Mesenchymal stem cell (in vitro differentiated cells and primary cell): Measurements from ENCODE around the gene PAN3. TPM values are rescaled to one million over a fixed set of nuclear protein-coding genes. Genes with fewer than 3 reads are reported as not detected.

Experiments used
- DNase-seq: peaks from one replicate; pipeline ENCODE4 v3.0.0-alpha.2; 2013
- H2AFZ ChIP-seq: one replicate; pipeline ENCODE4 v1.6.1; 2013; ENCODE audit warnings: low read depth, mild to moderate bottlenecking, control low read depth, inconsistent platforms, low read length, moderate library complexity
- H2AK5ac ChIP-seq: 2 replicates; pipeline ENCODE4 v1.6.1; 2013; ENCODE audit warnings: low read length, moderate library complexity, mild to moderate bottlenecking, inconsistent platforms; ENCODE audit not compliant: severe bottlenecking
- H2BK120ac ChIP-seq: one replicate; pipeline ENCODE4 v1.6.1; 2013; ENCODE audit warnings: low read depth, mild to moderate bottlenecking, inconsistent platforms, low read length, moderate library complexity
- H2BK12ac ChIP-seq, 2 experiments: one replicate each; pipeline ENCODE4 v1.6.1; 2013; ENCODE audit warnings: inconsistent platforms in 2 of 2, low read length in 2 of 2, mild to moderate bottlenecking in 2 of 2, moderate library complexity in 2 of 2, control low read depth in 1 of 2
- H2BK15ac ChIP-seq: one replicate; pipeline ENCODE4 v1.6.1; 2013; ENCODE audit warnings: mild to moderate bottlenecking, low read depth, inconsistent platforms; ENCODE audit not compliant: poor library complexity, severe bottlenecking
- H2BK5ac ChIP-seq: 2 replicates; pipeline ENCODE4 v1.6.1; 2013; ENCODE audit warnings: low read depth, mild to moderate bottlenecking, low read length, control low read depth, inconsistent platforms; ENCODE audit not compliant: poor library complexity, severe bottlenecking
- H3K14ac ChIP-seq, 2 experiments: one replicate each; pipeline ENCODE4 v1.6.1; 2013; ENCODE audit warnings: inconsistent platforms in 2 of 2, low read length in 2 of 2, control low read depth in 1 of 2, mild to moderate bottlenecking in 1 of 2, moderate library complexity in 1 of 2
- H3K18ac ChIP-seq, 2 experiments: one replicate each; pipeline ENCODE4 v1.6.1; 2013; ENCODE audit warnings: inconsistent platforms in 2 of 2, low read length in 2 of 2, control low read depth in 1 of 2, low read depth in 1 of 2, mild to moderate bottlenecking in 1 of 2
- H3K23ac ChIP-seq, 2 experiments: one replicate each; pipeline ENCODE4 v1.6.1; 2013; ENCODE audit warnings: inconsistent platforms in 2 of 2, low read length in 2 of 2, mild to moderate bottlenecking in 2 of 2, moderate library complexity in 2 of 2, control low read depth in 1 of 2
- H3K27ac ChIP-seq: 2 replicates; pipeline ENCODE4 v1.5.1; 2013; ENCODE audit warnings: mild to moderate bottlenecking, moderate library complexity, low read length, control low read depth, inconsistent platforms; ENCODE audit not compliant: poor library complexity, severe bottlenecking
- H3K27me3 ChIP-seq, 2 experiments: 2 replicates each; pipeline versions ENCODE4 v1.6.1 to v1.7.0; 2013; ENCODE audit warnings: low read length in 2 of 2, mild to moderate bottlenecking in 2 of 2, moderate library complexity in 2 of 2, control low read depth in 1 of 2, inconsistent platforms in 1 of 2; ENCODE audit not compliant: control insufficient read depth in 1 of 2, insufficient read depth in 1 of 2
- H3K36me3 ChIP-seq, 2 experiments: 2 replicates each; pipeline versions ENCODE4 v1.6.1 to v1.7.0; 2013; ENCODE audit warnings: low read length in 2 of 2, control low read depth in 1 of 2, inconsistent platforms in 1 of 2, low read depth in 1 of 2, mild to moderate bottlenecking in 1 of 2; ENCODE audit not compliant: insufficient read depth in 2 of 2, control insufficient read depth in 1 of 2
- H3K4ac ChIP-seq, 2 experiments: one replicate each; pipeline ENCODE4 v1.6.1; 2013; ENCODE audit warnings: inconsistent platforms in 2 of 2, low read length in 2 of 2, mild to moderate bottlenecking in 2 of 2, moderate library complexity in 2 of 2, control low read depth in 1 of 2, low read depth in 1 of 2
- H3K4me1 ChIP-seq: 2 replicates; pipeline ENCODE4 v1.6.1; 2013; ENCODE audit warnings: low read depth, low read length, control low read depth; ENCODE audit not compliant: control insufficient read depth, insufficient read depth
- H3K4me2 ChIP-seq: 2 replicates; pipeline ENCODE4 v1.6.1; 2013; ENCODE audit warnings: low read length, mild to moderate bottlenecking, inconsistent platforms; ENCODE audit not compliant: poor library complexity, severe bottlenecking
- H3K4me3 ChIP-seq, 2 experiments: 2 replicates each; pipeline versions ENCODE4 v1.5.1 to v1.7.0; 2013; ENCODE audit warnings: low read length in 2 of 2, mild to moderate bottlenecking in 2 of 2, control low read depth in 1 of 2, low read depth in 1 of 2; ENCODE audit not compliant: insufficient read depth in 1 of 2
- H3K79me1 ChIP-seq: replicated peaks from 2 replicates; pipeline ENCODE4 v1.6.1; 2013; ENCODE audit warnings: mild to moderate bottlenecking, control low read depth, low read length, inconsistent platforms; ENCODE audit not compliant: poor library complexity, severe bottlenecking
- H3K9ac ChIP-seq: 2 replicates; pipeline ENCODE4 v1.7.0; 2013; ENCODE audit warnings: mild to moderate bottlenecking, low read length, moderate library complexity
- H3K9me3 ChIP-seq: 2 replicates; pipeline ENCODE4 v1.7.0; 2013; ENCODE audit warnings: mild to moderate bottlenecking, low read length; ENCODE audit not compliant: control insufficient read depth
- H4K8ac ChIP-seq: one replicate; pipeline ENCODE4 v1.6.1; 2013; ENCODE audit warnings: inconsistent platforms, mild to moderate bottlenecking, low read length, moderate library complexity
- H4K91ac ChIP-seq: one replicate; pipeline ENCODE4 v1.6.1; 2013; ENCODE audit warnings: mild to moderate bottlenecking, low read length, inconsistent platforms
- WGBS: methylation state at CpG from one replicate; pipeline ENCODE4 v1.1.7; 2013; ENCODE audit warnings: mixed read lengths; 5-methylcytosine and 5-hydroxymethylcytosine counted together
- small RNA-seq: library from polyadenylated mRNA; stranded (forward); fragments of <200 nt; extraction: miRNeasy Mini kit (QIAGEN cat#:217004); gene quantifications from one replicate; pipeline ENCODE3, GENCODE V24; 2013; ENCODE audit warnings: low read depth

The PAN3 gene

GRCh38 chr13:28344163-28344562, 205.8 kb downstream of the PAN3 start:
- no peak overlapping the region for H3K4me3 ChIP-seq
- H3K4me1 ChIP-seq: no peaks in the 10 kb centered on the region
- H3K18ac ChIP-seq: peak overlapping the region in 1 of 2 experiments; percentile 22
- 92% methylated on average over 3 of the region's 3 CpGs for WGBS
- no peak overlapping the region for H2AFZ ChIP-seq
- no peak overlapping the region for H2BK120ac ChIP-seq
- H2BK12ac ChIP-seq: peak overlapping the region in 1 of 2 experiments; percentile 76
- H4K8ac ChIP-seq: no peak overlapping the region
- DNase-seq: no peak
- no peak overlapping the region for H3K4ac ChIP-seq
- H3K36me3 ChIP-seq: no peaks in the 10 kb centered on the region
- no peak overlapping the region for H3K23ac ChIP-seq
- H3K9me3 ChIP-seq: no peaks in the 10 kb centered on the region
- no peak overlapping the region for H3K27ac ChIP-seq
- no peaks in the 10 kb centered on the region for H3K79me1 ChIP-seq
- H4K91ac ChIP-seq: no peak overlapping the region
- H2BK15ac ChIP-seq: no peak overlapping the region
- H3K27me3 ChIP-seq: peaks cover 0 to 6% of the 10 kb centered on the region in 2 experiments
- H3K14ac ChIP-seq: no peak overlapping the region
- no peak overlapping the region for H2AK5ac ChIP-seq
- H3K9ac ChIP-seq: no peak overlapping the region
- no peak overlapping the region for H2BK5ac ChIP-seq
- no peak overlapping the region for H3K4me2 ChIP-seq

Small RNA genes within 50 kb of the gene (small RNA-seq; reads per million reads assigned to genes)
- gene RNU6-82P: not detected
